ENCODE data around the gene FARP2. TPM values are rescaled to one million over a fixed set of nuclear protein-coding genes. Genes with fewer than 3 reads are reported as not detected.
A peak's percentile ranks its signal among the peaks of the same experiment; 100 is the strongest.
"Not testable (repeated sequence)": the region's sequence is repeated elsewhere in the genome, so short reads cannot be mapped to it uniquely, and the experiment has no call there.

Gene FARP2
- total RNA-seq, 1 experiment from 2014 or later, result 54.1 TPM

DNA sequence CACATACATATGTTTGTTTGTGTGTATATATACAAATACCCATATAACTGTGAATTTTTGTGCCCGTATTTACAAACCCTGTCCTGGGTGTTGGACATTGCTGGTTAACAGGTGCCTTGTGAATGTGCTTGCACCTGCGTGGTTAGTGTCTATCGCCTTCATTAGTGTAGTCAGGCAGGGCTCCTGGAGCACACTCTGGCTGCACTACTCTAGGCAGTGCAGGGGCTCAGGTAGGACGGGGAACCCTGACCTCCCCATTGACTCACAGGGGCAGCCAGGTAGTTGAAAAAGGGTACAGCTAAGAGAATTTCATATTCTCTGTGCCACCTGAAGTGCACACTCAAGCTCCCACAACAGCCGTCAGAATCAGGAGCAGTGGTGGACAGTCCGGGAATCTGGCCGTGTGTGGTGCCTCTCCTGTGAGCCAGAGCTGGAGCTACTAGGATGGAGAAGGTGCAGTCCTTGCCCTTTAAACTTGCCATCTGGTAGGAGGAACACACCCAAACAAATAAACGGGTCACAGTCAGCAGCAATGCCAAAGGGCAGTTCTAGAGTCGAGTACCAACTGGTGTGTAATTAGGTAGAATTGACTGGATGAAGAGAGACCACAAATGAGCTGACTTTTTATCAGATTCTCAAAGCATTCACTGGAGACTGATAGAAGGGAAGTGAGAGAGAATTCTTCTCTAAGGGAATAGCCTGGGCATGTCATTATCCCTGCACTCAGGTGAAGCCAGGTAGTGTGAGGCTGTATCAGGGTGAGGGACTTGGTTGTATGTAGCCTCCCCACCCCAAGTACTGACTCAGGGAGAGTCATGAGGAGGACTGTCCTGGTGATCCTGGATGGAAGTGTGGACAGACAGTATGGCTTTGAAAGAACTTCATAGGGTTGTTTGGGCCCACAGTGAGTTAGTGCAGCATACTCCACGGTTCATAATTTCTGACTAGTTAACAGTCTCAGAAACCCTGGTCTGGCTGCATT is 44.1 kb downstream of the FARP2 start:
- DNase-seq (ENCODE audit: low spot score), result peak; percentile 14

DNA sequence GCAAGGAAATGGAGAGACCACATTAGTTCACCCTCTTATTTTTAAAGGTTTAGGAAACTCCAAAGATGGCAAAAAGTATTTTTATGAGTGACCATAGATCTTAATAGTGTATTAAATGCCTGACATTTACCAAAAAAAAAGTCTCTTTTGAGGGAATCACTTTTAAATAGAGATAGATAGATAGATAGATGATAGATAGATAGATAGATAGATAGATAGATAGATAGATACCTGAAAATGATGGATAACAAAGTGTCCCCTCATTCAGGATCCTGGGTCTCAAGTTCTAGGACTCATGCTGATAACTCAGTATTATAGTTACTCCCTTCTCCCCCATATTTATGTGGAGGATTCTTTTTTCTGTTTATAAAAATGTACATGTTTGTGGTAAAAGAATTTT is 52.8 kb downstream of the FARP2 start:
- DNase-seq (ENCODE audit: low spot score), result no peak

DNA sequence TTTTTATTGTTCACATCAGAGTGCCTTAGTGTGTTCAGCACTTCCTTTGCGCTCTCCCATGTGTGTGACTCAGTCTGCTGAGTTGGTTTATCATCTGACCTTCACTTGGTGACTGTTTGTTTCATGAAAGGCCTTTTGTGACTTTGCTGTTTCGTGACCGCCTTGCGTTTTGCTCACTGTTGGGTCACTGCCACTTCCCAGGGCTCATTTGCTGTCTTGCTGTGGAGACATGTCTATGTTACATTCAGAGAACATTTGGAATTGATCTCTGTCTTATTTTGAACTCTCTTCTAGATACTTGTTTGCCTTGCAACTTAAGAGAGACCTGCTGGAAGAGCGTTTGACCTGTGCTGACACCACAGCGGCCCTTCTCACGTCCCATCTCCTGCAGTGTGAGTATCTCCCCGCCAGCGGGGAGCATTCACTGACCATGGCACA is 54.7 kb downstream of the FARP2 start:
- no peak for DNase-seq (ENCODE audit: low spot score)

DNA sequence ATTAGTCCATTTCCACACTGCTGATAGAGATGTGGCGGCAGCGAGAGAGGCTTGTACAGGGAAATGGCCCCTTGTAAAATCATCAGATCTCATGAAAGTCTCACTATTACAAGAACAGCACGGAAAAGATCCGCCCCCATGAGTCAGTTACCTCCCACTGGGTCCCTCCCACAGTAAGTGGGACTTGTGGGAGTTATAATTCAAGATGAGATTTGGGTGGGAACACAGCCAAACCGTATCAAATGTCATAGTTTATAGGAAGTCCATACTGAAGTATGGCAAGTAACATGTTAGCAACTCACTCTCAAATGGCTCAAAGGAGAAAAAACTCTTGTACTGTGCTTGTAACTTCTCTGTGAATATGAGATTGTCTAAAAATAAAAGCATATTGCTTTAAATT is 56.1 kb downstream of the FARP2 start:
- no peak for DNase-seq (ENCODE audit: low spot score)

DNA sequence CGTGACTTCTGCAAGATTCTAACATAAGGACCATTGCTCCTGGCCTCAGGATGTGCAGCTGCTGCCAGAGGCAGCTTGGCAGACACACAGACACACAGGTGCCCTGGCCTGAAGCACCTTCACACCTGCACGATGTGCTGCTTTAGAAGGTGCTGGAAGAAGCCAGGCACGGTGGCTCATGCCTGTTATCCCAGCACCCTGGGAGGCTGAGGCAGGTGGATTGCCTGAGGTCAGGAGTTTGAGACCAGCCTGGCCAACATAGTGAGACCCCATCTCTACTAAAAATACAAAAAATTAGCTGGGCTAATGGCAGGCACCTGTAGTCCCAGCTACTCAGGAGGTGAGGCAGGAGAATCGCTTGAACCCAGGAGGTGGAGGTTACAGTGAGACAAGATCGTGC is 57.4 kb downstream of the FARP2 start:
- not testable (repeated sequence) for DNase-seq (ENCODE audit: low spot score)

DNA sequence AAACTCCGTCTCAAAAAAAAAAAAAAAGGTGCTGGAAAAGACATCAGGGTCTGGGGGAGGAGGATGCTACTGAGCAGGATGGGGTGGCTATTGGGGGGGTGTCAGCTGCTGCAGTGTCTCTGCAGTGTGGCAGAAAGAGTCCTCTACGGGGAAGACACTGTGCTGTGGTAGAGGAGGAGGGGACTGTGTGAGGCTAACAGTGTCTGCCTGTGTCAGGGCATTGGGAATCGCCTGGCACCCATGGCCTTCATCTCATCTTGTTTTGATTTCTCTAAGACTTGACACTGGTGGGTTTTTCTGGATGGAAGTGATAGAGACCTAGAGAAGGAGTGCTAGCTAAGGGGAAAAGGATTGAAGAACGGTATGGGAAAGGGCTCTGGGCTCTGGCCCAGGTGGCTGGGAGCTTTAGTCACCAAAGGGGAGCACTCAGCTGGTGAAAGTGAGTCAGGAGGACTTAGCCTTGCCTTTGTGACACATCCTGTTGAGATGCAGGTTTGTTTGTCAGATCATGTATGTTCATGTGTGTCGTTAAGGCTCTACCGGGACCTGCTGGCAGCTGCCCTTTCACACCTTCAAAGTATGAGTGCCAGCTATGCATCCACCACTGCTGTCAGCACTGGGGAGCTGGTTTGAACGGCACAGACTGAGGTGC is 58.0 kb downstream of the FARP2 start:
- DNase-seq (ENCODE audit: low spot score), result no peak

DNA sequence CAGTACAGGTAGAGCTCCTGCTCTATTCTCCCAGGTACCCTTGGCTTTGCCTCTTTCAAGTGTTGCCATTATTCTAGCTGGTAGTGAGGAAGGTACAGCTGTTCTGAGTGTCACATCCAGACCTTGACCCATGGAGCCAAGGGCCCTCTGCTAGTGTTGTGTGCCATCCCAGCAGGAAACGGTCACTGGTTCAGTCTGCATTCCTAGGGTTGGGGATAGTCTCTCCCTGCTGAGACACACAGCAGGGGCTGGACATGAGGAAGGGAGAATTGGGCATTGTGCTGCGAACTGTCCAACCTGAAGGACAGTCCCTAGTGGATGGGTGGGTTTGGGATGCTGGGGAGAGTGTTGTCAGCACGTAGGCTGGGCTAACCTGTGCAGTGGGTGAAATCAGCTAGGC is 59.1 kb downstream of the FARP2 start:
- no peak for DNase-seq (ENCODE audit: low spot score)

DNA sequence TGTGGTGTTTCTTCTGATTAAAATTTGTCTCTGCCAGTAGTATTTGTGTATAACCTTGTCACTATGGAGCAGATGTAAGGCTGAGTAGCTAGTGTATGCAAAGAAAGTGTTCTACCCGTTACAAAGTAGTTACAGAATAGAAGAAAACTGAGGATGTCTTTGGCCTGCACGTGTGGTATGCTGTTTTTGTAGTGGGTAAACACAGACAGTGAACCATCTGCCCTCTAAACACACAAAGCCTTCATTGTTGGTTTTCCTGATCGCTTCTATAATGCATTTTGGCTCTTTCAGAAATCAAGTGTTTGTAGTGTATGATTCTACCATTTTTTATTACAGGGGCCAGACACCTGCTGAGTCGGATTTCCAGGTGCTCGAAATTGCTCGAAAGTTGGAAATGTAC is 61.5 kb downstream of the FARP2 start:
- no peak for DNase-seq (ENCODE audit: low spot score)

DNA sequence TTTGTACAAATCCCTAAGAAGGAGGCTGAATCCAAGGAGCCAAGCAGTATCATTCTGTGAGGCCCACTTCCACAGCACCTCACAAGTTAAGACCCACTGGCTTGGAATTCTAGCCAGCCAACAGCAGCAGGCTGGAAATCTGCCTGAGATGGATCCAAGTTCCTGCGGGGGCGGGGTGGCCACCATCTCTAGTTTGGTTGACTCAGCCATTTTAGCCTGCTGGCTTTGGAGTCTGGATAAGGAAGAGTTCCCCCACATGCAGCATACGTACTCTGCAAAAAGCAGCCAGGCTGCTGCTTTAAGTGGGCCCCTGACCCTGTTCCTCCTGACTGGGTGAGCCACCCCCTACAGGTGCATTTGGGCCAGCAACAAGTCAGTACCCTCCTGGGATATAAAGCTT is 65.2 kb downstream of the FARP2 start:
- no peak for DNase-seq (ENCODE audit: low spot score)

DNA sequence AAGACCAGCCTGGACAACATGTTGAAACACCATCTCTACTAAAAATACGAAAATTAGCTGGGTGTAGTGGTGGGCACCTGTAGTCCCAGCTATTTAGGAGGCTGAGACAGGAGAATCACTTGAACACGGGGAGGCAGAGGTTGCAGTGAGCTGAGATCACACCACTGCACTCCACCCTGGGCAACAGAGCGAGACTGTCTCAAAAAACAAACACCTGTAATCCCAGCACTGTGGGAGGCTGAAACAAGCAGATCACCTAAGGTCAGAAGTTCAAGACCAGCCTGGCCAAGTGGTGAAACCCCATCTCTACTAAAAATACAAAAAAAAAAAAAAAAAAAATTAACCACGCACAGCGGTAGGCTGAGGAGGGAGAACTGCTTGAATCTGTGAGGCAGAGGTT is 65.9 kb downstream of the FARP2 start:
- not testable (repeated sequence) for DNase-seq (ENCODE audit: low spot score)

DNA sequence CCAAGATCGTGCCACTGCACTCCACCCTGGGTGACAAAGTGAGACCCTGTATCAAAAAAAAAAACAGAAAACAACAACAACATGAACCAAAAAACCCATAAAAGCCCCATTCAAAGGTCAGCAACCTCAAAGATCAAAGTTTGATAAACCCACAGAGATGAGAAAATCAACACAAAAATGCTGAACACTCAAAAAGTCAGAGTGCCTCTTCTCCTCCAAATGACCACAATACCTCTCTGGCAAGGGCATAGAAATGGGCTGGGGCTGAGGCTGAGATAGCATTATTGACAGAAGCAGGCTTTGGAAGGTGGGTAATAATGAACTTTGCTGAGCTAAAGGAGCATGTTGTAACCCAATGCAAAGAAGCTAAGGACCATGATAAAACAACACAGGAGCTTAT is 66.3 kb downstream of the FARP2 start:
- DNase-seq (ENCODE audit: low spot score), result no peak

DNA sequence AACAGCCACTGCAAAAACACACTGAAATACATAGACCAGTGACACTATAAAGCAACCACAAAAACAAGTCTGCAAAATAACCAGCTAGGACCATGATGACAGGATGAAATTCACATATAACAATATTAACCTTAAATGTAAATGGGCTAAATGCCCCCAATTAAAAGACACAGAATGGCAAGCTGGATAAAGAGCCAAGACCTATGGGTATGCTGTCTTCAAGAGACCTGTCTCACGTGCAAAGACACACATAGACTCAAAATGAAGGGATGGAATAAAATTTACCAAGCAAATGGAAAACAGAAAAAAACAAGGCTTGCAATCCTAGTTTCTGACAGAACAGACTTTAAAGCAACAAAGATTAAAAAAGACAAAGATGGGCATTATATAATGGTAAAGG is 67.4 kb downstream of the FARP2 start:
- not testable (repeated sequence) for DNase-seq (ENCODE audit: low spot score)

DNA sequence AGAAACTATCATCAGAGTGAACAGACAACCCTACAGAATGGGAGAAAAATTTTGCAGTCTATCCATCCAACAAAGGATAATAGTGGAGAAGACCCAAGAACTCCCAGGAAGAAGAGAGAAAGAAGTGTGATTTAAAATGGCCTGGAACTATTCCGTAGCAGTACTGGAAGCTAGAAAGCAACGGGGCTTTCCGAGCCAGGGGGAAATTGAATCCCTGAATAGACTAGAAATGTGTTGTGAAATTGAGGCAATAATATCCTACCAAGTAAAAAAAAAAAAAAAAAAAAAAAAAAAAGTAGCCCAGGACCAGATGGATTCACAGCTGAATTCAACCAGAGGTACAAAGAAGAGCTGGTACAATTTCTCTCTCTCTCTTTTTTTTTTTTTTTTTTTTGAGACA is 69.3 kb downstream of the FARP2 start:
- DNase-seq (ENCODE audit: low spot score), result no peak

DNA sequence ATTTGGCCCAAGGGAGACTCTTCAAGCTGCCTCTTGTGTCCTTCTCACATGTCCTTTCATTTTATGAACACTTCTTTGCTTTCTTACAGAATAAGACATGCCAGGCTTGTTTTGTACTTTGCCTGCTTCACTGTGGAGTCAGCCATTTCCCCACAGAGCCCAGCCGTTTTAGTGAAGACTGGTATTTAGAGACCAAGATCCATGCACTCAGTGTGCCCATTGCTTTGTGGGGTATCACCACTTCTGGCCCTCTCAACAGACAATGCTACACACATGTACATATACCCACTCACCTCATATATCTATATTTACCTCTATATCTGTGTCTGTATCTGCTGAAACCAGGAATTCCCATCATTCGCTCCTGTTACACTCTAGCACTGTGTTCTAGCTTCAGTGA is 74.1 kb downstream of the FARP2 start:
- DNase-seq (ENCODE audit: low spot score), result no peak

DNA sequence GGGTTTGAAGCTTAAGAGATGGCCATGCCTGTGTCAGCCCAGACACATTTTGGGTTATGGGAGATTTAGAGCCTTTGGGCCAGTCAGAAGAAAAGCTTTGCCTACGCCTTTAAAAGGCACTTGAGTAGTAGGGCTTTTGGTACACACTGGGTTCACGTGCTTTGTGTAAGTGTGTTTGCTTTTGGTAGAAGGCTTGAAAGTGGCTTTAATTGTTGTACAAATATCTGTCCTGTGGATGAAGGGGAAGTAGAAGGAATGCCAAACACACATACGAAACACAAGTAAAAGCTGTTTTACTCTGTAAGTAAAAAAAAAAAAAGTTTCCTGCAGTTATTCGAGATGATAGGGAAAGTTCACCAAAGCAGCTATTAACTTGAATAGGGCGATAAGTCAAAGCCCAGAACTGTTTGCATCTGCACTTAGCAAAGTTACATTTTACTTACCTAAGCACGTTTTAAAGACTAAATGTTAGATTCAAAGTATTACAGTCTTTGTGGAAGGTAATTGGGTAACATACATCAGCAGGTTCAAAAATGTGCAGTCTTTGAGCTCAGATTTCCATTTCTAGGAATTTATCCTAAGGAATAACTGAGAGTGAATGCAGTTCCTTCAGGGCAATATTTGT is 76.9 kb downstream of the FARP2 start:
- DNase-seq (ENCODE audit: low spot score), result no peak

DNA sequence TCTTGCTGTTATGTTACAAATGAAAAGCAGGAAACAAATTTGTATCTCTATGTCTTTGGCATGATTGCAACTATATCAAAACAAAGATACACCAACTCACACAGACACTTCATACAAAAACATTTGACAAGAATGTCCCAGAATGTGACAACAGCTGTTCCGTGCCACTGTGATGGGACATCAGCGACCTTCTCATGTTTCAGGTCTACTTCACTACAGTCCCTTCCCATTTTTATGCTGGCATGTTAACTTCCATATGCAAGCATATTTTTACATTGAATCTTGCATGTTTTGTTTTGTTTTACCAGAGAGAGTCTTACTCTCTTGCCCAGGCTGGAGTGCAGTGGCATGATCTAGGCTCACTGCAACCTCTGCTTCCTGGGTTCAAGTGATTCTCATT is 81.1 kb downstream of the FARP2 start:
- no peak for DNase-seq (ENCODE audit: low spot score)

DNA sequence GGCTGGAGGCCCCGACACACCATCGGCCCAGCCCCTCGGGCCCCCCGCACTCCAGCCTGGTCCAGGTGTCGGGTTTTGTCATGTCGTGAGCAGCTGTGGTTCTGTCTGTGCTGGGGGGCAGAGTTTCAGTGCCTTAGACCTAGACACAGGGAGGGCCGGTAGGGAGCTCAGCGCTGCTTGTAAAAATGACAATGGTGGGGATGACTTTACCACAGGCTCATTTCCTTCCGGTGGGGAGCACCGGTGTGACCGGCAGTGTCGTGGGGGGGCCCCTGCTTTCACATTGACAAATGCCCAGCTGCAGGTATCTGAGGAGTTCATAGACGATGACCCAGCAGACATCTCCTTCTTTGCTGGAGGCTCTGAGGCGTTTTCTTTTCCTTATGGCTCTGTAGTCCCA is 85.4 kb downstream of the FARP2 start:
- no peak for DNase-seq (ENCODE audit: low spot score)

DNA sequence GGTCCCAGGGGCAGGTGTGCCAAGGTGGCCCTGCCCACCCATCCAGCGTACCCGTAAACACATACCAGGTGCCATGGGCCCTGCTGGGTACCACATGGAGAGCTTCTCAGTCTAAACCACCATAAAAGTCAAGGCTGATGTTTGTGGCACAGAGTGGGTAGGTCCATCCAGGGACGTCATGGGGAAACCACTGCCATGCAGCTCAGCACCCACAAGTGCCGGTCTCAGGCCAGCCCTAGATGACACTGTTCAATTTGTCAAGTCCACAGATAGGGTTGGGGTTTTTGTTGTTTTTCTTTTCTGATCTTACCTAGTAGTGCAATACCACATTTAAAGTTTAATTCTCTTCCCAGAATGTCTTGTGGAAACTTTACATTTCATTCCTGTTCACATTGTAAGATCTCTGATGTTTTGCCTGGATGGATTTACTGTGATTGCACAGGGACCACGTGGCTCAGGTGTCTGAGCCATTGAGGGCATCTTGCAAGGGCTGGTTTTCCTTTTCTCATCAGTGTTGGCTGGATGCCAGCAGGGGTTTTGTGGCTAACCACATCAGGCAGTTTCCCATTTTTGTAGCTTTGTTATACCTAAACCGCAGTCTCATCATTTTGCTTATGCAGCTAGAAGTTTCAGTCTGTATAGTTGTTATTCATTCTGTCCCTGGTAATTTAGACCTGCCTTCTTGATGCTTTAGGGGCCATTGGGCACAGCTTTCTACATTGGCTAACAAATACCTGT is 87.6 kb downstream of the FARP2 start:
- DNase-seq (ENCODE audit: low spot score), result peak; percentile 26

DNA sequence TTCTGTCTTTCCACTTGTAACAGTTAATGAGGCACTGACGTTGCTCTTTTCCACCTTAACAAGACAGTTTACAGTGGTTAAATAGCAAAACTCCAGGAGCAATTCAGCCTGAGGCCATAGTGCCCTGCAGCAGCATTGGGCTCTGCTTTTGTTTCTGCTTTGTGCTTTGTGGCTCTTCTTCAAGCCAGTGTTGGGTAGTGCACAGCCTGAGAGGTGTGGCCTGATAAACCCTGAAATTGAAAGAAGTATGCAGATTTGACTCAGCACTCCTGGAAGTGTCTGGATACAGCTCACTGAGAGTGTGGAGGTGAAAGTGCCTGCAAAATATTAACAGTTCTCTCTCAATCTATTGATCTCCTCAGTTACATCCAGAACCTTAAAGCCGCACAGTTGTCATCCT is 89.3 kb downstream of the FARP2 start:
- DNase-seq (ENCODE audit: low spot score), result no peak

DNA sequence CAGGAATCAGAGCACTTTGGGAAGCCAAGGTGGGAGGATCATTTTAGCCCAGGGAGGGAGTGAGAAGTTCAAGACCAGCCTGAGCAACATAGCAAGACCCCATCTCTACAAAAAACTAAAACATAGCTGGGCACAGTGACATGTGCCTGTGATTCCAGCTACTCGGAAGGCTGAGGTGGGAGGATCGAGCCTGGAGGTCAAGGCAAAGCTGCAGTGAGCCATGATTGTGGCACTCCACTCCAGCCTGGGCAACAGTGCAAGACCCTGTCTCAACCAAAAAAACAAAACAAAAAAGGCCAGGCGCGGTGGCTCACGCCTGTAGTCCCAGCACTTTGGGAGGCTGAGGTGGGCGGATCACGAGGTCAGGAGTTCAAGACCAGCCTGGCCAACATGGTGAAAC is 94.0 kb downstream of the FARP2 start:
- DNase-seq (ENCODE audit: low spot score), result not testable (repeated sequence)

DNA sequence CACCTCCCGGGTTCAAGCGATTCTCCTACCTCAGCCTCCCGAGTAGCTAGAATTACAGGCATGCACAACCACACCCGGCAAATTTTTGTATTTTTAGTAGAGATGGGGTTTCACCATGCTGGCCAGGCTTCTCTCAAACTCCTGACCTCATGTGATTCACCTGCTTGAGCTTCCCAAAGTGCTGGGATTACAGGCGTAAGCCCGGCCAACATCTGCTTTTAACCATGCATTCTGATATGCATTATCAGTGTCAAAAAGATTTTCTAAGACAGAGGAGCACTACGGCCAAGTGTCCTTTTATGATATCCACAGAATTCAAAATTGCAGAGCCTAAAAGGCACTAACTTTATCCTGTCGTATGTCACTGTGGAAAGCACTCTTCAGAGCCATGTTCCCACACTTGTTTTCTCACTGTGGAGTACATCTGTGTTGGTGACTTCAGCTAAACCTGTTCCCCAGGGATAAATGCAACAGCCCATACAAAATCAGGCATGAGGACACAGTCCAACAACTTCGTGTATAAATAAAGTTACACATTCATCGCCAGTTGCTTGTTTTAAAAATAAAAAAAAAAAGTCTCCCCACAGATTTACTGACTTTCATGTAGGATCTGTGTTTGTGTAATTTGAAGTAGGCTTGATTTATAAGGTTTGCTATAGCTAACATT is 95.9 kb downstream of the FARP2 start:
- no peak for DNase-seq (ENCODE audit: low spot score)
